Liver (tissue), 3 donors: ENCODE data around the gene TWF2.

ENCODE experiments used
- EGR1 ChIP-seq, 2 donors: IDR thresholded peaks; 2 replicates each; pipeline ENCODE4 v1.6.1; 2016 to 2018; ENCODE audit warnings: antibody characterized with exemption in 2 of 2, low read depth in 2 of 2
- SP1 ChIP-seq: IDR thresholded peaks from 2 replicates; pipeline ENCODE4 v1.6.1; 2018; ENCODE audit warnings: antibody characterized with exemption, mild to moderate bottlenecking
- TAF1 ChIP-seq: conservative IDR thresholded peaks from 2 replicates; pipeline ENCODE4 v1.6.1; 2016; ENCODE audit warnings: antibody characterized with exemption, mild to moderate bottlenecking
- YY1 ChIP-seq: IDR thresholded peaks from 2 replicates; pipeline ENCODE4 v1.6.1; 2016; ENCODE audit warnings: antibody characterized with exemption, mild to moderate bottlenecking
- TF ChIP-seq, protein P1 (sequence below): fragments of 150-350 bp; IDR thresholded peaks from 2 replicates; pipeline ENCODE4 v1.5.1; 2017; ENCODE audit warnings: improper control_type of control experiment, low read depth, low read length; ENCODE audit not compliant: missing input control
- TF ChIP-seq, protein P2 (sequence below): IDR thresholded peaks from 2 replicates; pipeline ENCODE4 v1.6.1; 2016; ENCODE audit warnings: antibody characterized with exemption, mild to moderate bottlenecking
- TF ChIP-seq, protein P3 (sequence below): IDR thresholded peaks from 2 replicates; pipeline ENCODE4 v1.6.1; 2016; ENCODE audit warnings: antibody characterized with exemption
- donor health status: healthy.
- donor health status: healthy.

DNA sequence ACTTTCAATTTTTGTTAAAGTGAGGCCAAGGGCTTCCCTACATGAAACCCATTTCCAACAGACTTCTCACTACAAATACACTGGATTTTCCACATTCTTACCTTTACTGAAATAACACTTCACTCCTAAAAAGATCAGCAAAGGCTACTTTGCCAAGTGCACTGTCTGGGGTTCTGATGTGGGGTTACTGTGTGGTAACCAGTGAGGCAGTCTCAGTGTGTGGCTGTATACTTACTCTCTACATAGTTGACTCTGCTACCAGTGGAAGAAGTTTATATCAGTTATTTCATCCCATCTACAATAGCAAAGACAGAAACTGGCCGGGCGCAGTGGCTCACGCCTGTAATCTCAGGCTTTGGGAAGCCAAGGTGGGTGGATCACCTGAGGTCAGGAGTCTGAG lies 33.9 kb upstream of the TWF2 start:
- TF ChIP-seq, protein P1, sequence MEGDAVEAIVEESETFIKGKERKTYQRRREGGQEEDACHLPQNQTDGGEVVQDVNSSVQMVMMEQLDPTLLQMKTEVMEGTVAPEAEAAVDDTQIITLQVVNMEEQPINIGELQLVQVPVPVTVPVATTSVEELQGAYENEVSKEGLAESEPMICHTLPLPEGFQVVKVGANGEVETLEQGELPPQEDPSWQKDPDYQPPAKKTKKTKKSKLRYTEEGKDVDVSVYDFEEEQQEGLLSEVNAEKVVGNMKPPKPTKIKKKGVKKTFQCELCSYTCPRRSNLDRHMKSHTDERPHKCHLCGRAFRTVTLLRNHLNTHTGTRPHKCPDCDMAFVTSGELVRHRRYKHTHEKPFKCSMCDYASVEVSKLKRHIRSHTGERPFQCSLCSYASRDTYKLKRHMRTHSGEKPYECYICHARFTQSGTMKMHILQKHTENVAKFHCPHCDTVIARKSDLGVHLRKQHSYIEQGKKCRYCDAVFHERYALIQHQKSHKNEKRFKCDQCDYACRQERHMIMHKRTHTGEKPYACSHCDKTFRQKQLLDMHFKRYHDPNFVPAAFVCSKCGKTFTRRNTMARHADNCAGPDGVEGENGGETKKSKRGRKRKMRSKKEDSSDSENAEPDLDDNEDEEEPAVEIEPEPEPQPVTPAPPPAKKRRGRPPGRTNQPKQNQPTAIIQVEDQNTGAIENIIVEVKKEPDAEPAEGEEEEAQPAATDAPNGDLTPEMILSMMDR: no peak
- TF ChIP-seq, protein P2, sequence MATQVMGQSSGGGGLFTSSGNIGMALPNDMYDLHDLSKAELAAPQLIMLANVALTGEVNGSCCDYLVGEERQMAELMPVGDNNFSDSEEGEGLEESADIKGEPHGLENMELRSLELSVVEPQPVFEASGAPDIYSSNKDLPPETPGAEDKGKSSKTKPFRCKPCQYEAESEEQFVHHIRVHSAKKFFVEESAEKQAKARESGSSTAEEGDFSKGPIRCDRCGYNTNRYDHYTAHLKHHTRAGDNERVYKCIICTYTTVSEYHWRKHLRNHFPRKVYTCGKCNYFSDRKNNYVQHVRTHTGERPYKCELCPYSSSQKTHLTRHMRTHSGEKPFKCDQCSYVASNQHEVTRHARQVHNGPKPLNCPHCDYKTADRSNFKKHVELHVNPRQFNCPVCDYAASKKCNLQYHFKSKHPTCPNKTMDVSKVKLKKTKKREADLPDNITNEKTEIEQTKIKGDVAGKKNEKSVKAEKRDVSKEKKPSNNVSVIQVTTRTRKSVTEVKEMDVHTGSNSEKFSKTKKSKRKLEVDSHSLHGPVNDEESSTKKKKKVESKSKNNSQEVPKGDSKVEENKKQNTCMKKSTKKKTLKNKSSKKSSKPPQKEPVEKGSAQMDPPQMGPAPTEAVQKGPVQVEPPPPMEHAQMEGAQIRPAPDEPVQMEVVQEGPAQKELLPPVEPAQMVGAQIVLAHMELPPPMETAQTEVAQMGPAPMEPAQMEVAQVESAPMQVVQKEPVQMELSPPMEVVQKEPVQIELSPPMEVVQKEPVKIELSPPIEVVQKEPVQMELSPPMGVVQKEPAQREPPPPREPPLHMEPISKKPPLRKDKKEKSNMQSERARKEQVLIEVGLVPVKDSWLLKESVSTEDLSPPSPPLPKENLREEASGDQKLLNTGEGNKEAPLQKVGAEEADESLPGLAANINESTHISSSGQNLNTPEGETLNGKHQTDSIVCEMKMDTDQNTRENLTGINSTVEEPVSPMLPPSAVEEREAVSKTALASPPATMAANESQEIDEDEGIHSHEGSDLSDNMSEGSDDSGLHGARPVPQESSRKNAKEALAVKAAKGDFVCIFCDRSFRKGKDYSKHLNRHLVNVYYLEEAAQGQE: no peak
- TF ChIP-seq TAF1: no peak
- no peak for TF ChIP-seq EGR1 (IDR thresholded peaks at IDR 0.05; ENCODE audit: low read depth in 2 of 2)
- TF ChIP-seq, protein P3, sequence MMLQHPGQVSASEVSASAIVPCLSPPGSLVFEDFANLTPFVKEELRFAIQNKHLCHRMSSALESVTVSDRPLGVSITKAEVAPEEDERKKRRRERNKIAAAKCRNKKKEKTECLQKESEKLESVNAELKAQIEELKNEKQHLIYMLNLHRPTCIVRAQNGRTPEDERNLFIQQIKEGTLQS: no peak
- TF ChIP-seq YY1: no peak
- TF ChIP-seq SP1: no peak
